Measurements from ENCODE around the gene DDRGK1.

DNA sequence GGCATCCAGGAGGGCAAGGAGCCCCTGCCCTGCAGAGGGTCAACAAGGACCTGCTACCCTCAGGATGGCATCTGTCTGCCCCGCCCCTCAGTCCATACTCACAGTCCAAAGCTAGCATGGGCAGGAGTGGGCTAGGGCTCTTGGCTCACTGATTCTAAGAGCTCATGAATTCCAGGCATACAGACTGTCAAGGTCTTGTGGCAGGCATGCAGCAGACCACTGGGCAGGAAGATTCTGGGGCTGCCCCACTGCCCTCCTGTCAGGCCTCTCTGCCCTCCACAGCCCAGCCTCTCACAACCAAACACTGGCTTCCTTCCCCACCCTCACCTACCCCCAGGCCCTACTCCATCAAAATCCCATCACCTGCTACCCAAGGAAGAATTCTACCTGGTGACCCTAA is 40.1 kb upstream of the DDRGK1 start:
- TF ChIP-seq, protein P1, sequence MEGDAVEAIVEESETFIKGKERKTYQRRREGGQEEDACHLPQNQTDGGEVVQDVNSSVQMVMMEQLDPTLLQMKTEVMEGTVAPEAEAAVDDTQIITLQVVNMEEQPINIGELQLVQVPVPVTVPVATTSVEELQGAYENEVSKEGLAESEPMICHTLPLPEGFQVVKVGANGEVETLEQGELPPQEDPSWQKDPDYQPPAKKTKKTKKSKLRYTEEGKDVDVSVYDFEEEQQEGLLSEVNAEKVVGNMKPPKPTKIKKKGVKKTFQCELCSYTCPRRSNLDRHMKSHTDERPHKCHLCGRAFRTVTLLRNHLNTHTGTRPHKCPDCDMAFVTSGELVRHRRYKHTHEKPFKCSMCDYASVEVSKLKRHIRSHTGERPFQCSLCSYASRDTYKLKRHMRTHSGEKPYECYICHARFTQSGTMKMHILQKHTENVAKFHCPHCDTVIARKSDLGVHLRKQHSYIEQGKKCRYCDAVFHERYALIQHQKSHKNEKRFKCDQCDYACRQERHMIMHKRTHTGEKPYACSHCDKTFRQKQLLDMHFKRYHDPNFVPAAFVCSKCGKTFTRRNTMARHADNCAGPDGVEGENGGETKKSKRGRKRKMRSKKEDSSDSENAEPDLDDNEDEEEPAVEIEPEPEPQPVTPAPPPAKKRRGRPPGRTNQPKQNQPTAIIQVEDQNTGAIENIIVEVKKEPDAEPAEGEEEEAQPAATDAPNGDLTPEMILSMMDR (conservative IDR thresholded peaks at IDR 0.05; ENCODE audit: low read depth, low read length), result no peak
- no peak for TF ChIP-seq CHD1 (IDR thresholded peaks at IDR 0.05; ENCODE audit: low read depth, low read length)

Data from IMR-90 (cell line).